Body of pancreas (tissue), 4 donors: ENCODE results near the gene PTPRN2. TPM values are rescaled to one million over a fixed set of nuclear protein-coding genes. Genes with fewer than 3 reads are reported as not detected.

Experiments
- ATAC-seq: fragments of 150-250 bp; one replicate; pipeline ENCODE4 v1.9.1; 2016
- DNase-seq, 4 donors: peaks; one replicate each; pipeline ENCODE4 v3.0.0-alpha.2; 2019
- H3K27ac ChIP-seq, 4 donors: fragments of 200-600 bp; sonication (generic); 1 replicate in 3 of 4; 2 replicates in 1 of 4; pipeline versions ENCODE4 v1.5.1 to v1.6.1; 2016 to 2019; ENCODE audit warnings: mild to moderate bottlenecking in 1 of 4, mixed read lengths in 1 of 4, moderate library complexity in 1 of 4
- H3K27me3 ChIP-seq, 2 donors: fragments of 200-600 bp; sonication (generic); one replicate each; pipeline ENCODE4 v1.6.0; 2016; ENCODE audit warnings: mild to moderate bottlenecking in 1 of 2
- H3K36me3 ChIP-seq, 2 donors: fragments of 200-600 bp; sonication (generic); replicated peaks in 1 of 2; 2 replicates each; pipeline ENCODE4 v1.5.1; 2016; ENCODE audit warnings: low read depth in 2 of 2; ENCODE audit not compliant: insufficient read depth in 1 of 2
- H3K4me1 ChIP-seq: fragments of 200-600 bp; sonication (generic); one replicate; pipeline ENCODE4 v1.6.0; 2016
- H3K4me3 ChIP-seq, 2 donors: fragments of 200-600 bp; sonication (generic); 1 replicate in 1 of 2; 2 replicates in 1 of 2; pipeline ENCODE4 v1.5.1; 2016 to 2019
- H3K9me3 ChIP-seq, 3 donors: fragments of 200-600 bp; sonication (generic); 1 replicate in 2 of 3; 2 replicates in 1 of 3; pipeline ENCODE4 v1.5.1; 2016
- POLR2A ChIP-seq, 3 donors: fragments of 450-650 bp; IDR thresholded peaks; one replicate each; pipeline ENCODE4 v1.6.1; 2016; ENCODE audit warnings: antibody characterized with exemption in 3 of 3, mild to moderate bottlenecking in 2 of 3
- WGBS, 2 donors: methylation state at CpG; one replicate each; pipeline ENCODE4 v1.1.5; 2017; 5-methylcytosine and 5-hydroxymethylcytosine counted together
- intact Hi-C: fragments of 100-400 bp; cut with DNase I; formaldehyde crosslinking; loops from one replicate; pipeline ENCODE4 v1.15.1; 2023
- total RNA-seq, 2 donors: library from RNA; depleted of rRNA; stranded (reverse); fragments of >200 nt; gene quantifications; one replicate each; pipeline ENCODE4 v1.1.0, GENCODE V29; 2016
- TF ChIP-seq, protein P1 (sequence below), 7 experiments: fragments of 450-650 bp in 4 of 7; fragments of 200-600 bp in 3 of 7; sonication (generic) in 3 of 7; IDR thresholded peaks; one replicate each; pipeline ENCODE4 v1.5.1; 2016 to 2019; ENCODE audit warnings: antibody characterized with exemption in 7 of 7

Gene PTPRN2
- total RNA-seq, 2 donors from 2014 or later: 31.6 to 76.1 TPM

DNA sequence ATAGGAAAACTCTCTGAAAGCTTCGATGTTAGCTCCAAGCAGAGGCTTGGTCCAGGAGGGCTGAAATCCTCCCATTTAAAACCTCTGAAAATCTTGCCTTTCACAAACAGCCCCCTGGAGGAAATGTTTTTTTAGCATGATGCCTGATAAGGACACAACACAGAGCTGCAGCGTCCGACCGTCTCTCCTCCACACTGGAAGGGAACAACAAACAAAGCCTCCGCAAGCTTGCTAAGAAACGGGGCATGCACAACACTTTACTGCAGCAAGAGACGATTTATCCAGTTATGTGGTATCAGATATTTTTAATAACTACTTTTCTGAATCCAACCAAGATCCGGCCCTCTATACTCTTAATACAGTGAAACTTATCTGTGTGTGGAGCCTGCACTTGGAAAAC lies 182.3 kb downstream of the PTPRN2 start:
- Histone ChIP-seq H3K9me3 (no peaks in the 10 kb centered on the region), H3K36me3 (no peaks in the 10 kb centered on the region), H3K27me3 (no peaks in the 10 kb centered on the region), H3K4me3 (no peak overlapping the region), H3K27ac (no peak overlapping the region), H3K4me1 (no peaks in the 10 kb centered on the region)
- DNase-seq (no peak), ATAC-seq (no peak)
- intact Hi-C loops: no loop called here
- no peak for TF ChIP-seq POLR2A (IDR thresholded peaks at IDR 0.05)
- TF ChIP-seq, protein P1, sequence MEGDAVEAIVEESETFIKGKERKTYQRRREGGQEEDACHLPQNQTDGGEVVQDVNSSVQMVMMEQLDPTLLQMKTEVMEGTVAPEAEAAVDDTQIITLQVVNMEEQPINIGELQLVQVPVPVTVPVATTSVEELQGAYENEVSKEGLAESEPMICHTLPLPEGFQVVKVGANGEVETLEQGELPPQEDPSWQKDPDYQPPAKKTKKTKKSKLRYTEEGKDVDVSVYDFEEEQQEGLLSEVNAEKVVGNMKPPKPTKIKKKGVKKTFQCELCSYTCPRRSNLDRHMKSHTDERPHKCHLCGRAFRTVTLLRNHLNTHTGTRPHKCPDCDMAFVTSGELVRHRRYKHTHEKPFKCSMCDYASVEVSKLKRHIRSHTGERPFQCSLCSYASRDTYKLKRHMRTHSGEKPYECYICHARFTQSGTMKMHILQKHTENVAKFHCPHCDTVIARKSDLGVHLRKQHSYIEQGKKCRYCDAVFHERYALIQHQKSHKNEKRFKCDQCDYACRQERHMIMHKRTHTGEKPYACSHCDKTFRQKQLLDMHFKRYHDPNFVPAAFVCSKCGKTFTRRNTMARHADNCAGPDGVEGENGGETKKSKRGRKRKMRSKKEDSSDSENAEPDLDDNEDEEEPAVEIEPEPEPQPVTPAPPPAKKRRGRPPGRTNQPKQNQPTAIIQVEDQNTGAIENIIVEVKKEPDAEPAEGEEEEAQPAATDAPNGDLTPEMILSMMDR (IDR thresholded peaks at IDR 0.05): no peak
- WGBS, 2 donors: 74 to 77% methylated on average over 8 of the region's 8 CpGs

DNA sequence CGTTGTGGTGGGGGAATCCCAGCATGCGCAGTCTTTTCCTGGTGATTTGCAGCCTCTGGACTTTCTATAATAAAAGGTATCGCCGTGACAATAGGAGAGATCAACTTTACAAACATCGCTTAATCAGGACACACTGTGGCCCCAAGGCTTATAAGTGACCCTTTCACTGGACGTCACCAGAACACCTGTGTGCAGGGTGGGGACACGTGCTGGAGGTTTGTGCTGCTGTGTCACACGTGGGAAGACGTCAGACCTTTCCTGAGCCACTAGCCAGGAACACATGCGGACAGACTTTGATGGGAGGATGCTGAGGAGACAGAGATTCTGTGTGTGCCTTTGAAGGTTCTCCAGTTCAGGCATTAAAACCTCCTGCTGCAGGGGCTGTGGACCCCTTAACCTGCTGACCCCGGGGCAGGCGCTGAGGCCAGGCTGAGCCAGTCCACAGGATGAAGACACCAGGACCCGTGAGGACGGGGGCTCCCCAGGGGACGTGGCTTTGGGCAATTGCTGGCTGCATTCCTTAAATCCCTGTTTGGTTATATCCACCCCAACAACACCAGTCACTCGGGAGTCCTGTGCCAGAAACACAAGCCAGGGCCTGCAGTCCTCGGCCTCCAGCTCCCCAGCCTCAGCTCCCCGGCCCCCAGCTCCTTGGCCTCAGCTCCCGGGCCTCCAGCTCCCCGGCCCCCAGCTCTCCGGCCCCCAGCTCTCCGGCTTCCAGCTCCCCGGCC lies 183.4 kb downstream of the PTPRN2 start:
- Histone ChIP-seq H3K27me3 (no peaks in the 10 kb centered on the region), H3K36me3 (no peaks in the 10 kb centered on the region), H3K4me3 (no peak overlapping the region), H3K9me3 (no peaks in the 10 kb centered on the region), H3K27ac (no peak overlapping the region), H3K4me1 (no peaks in the 10 kb centered on the region)
- WGBS, 2 donors: 79 to 81% methylated on average over 19 to 22 of the region's 23 CpGs
- no peak for ATAC-seq
- no peak for TF ChIP-seq POLR2A (IDR thresholded peaks at IDR 0.05)
- TF ChIP-seq, protein P1 (IDR thresholded peaks at IDR 0.05): no peak
- intact Hi-C loops: no loop called here
- no peak for DNase-seq

DNA sequence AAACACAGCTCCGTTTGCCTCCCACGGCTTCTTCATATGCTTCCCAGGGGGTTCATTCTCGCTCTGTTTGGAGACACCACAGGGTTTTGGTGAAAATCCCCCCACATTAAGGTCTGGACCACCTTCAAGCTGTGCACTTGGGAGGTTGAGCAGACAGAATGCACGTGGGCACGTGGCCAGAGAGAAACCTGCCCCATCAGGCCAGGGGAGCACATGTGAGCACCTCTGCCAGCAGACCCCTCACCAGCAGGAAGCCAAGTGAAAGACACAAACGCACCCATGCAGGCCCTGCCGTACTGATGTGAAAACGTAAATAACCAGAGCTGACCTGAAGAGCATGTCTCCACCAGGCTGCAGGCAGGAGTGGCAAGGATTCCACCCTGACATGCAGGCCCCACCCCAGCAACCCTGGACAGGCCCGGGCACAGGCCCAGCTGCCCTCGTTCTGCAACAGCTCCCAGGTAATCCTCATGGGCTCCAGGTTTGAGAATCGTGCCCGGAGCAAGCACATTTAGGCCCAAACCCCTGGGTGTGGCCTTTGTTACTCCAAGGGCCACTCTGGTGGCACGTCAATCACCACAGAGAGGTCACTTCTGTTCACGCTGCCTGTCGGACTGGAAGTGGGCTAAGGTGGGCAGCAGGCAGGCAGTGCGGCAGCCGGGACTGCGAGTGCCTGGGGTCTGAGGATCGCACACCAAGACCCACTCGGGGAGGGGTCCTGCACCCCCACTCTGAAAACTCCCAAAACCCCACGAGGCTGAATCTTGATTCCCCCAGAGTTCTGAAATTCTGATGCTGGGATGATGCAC lies 184.4 kb downstream of the PTPRN2 start:
- Histone ChIP-seq H3K4me3 (no peak overlapping the region), H3K4me1 (no peaks in the 10 kb centered on the region), H3K27me3 (no peaks in the 10 kb centered on the region), H3K9me3 (peaks cover 0 to 4% (median 0%) of the 10 kb centered on the region in 3 donors), H3K27ac (no peak overlapping the region), H3K36me3 (no peaks in the 10 kb centered on the region)
- DNase-seq (no peak), ATAC-seq (no peak)
- no peak for TF ChIP-seq POLR2A (IDR thresholded peaks at IDR 0.05)
- TF ChIP-seq, protein P1 (IDR thresholded peaks at IDR 0.05): no peak
- 79 to 80% methylated on average over 14 to 21 of the region's 21 CpGs for WGBS, 2 donors
- intact Hi-C loops: no loop called here

DNA sequence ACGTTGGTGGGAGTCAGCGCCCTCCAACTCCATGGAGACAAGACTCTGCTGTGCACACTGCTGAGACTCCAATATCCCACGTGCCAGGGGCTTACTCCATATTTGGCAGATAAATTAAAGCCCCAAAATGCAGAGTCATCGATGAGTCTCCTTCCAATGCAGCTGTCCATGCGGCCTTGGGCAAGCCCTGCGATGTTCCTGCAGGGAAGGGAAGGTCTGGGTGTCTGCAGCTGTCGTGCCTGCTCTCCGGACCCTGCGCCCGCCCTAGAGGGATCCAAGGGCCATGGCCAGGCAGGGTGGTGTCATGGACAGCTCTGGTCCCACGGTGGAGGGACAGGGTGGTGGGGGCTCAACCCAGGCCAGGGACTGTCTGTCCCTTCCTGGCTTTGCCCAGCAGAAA lies 185.2 kb downstream of the PTPRN2 start:
- Histone ChIP-seq H3K4me1 (no peaks in the 10 kb centered on the region), H3K36me3 (no peaks in the 10 kb centered on the region), H3K4me3 (no peak overlapping the region), H3K27ac (no peak overlapping the region), H3K27me3 (no peaks in the 10 kb centered on the region), H3K9me3 (peaks cover 0 to 4% (median 0%) of the 10 kb centered on the region in 3 donors)
- DNase-seq (no peak), ATAC-seq (no peak)
- intact Hi-C loops: no loop called here
- WGBS, 2 donors: 74 to 76% methylated on average over 11 of the region's 11 CpGs
- TF ChIP-seq, protein P1 (IDR thresholded peaks at IDR 0.05): no peak
- TF ChIP-seq POLR2A (IDR thresholded peaks at IDR 0.05): no peak
